ENCODE data around the gene FCGR3B.
"Not testable (repeated sequence)": the region's sequence is repeated elsewhere in the genome, so short reads cannot be mapped to it uniquely, and the experiment has no call there.

FCGR3B gene

GRCh38 chr1:161631076-161631475, at the start of gene FCGR3B:
TSS of gene FCGR3B (minus strand) at chr1:161631176. CDS start at chr1:161631094, 82 bp downstream.
- DNase-seq (ENCODE audit: low read depth), result no peak

- DNase-seq (ENCODE audit: low read depth), result no peak
These were observed 47.5 kb upstream of the FCGR3B start for GRCh38 chr1:161678500-161678899.

GRCh38 chr1:161676958-161677689, 46.1 kb upstream of the FCGR3B start:
- DNase-seq (ENCODE audit: low read depth), result no peak

GRCh38 chr1:161676441-161676840, 45.5 kb upstream of the FCGR3B start:
- DNase-seq (ENCODE audit: low read depth), result no peak

GRCh38 chr1:161674908-161675307, 43.9 kb upstream of the FCGR3B start:
- DNase-seq (ENCODE audit: low read depth), result not testable (repeated sequence)

- not testable (repeated sequence) for DNase-seq (ENCODE audit: low read depth)
These were observed 43.5 kb upstream of the FCGR3B start for GRCh38 chr1:161674447-161674846.

- DNase-seq (ENCODE audit: low read depth), result not testable (repeated sequence)
These were observed 42.5 kb upstream of the FCGR3B start for GRCh38 chr1:161673437-161673836.

- DNase-seq (ENCODE audit: low read depth), result not testable (repeated sequence)
These were observed 40.4 kb upstream of the FCGR3B start for GRCh38 chr1:161671045-161672020.

- DNase-seq (ENCODE audit: low read depth), result not testable (repeated sequence)
These were observed 33.7 kb upstream of the FCGR3B start for GRCh38 chr1:161664689-161665088.

- not testable (repeated sequence) for DNase-seq (ENCODE audit: low read depth)
These were observed 32.6 kb upstream of the FCGR3B start for GRCh38 chr1:161663569-161663968.

- not testable (repeated sequence) for DNase-seq (ENCODE audit: low read depth)
These were observed 31.8 kb upstream of the FCGR3B start, which contains the start of gene FCGR2B for GRCh38 chr1:161662684-161663339. TSS of gene FCGR2B (plus strand) at chr1:161663143. CDS start at chr1:161663242, 99 bp downstream.

- DNase-seq (ENCODE audit: low read depth), result not testable (repeated sequence)
These were observed 30.8 kb upstream of the FCGR3B start for GRCh38 chr1:161661660-161662311.

GRCh38 chr1:161658524-161658923, 27.5 kb upstream of the FCGR3B start:
- DNase-seq (ENCODE audit: low read depth), result not testable (repeated sequence)

- DNase-seq (ENCODE audit: low read depth), result not testable (repeated sequence)
These were observed 23.0 kb upstream of the FCGR3B start for GRCh38 chr1:161653971-161654370.

- DNase-seq (ENCODE audit: low read depth), result not testable (repeated sequence)
These were observed 22.6 kb upstream of the FCGR3B start for GRCh38 chr1:161653541-161653940.

GRCh38 chr1:161647507-161648360, 16.8 kb upstream of the FCGR3B start:
- not testable (repeated sequence) for DNase-seq (ENCODE audit: low read depth)

GRCh38 chr1:161644855-161645254, 13.9 kb upstream of the FCGR3B start:
- DNase-seq (ENCODE audit: low read depth), result not testable (repeated sequence)

GRCh38 chr1:161643481-161644208, 12.7 kb upstream of the FCGR3B start:
- DNase-seq (ENCODE audit: low read depth), result not testable (repeated sequence)

- not testable (repeated sequence) for DNase-seq (ENCODE audit: low read depth)
These were observed 11.7 kb upstream of the FCGR3B start for GRCh38 chr1:161642697-161643096.

GRCh38 chr1:161639203-161639602, 8.2 kb upstream of the FCGR3B start:
- not testable (repeated sequence) for DNase-seq (ENCODE audit: low read depth)
